HepG2 (cell line): ENCODE data around the gene ZCWPW2. TPM values are rescaled to one million over a fixed set of nuclear protein-coding genes. Genes with fewer than 3 reads are reported as not detected.

Experiments
- AKNA ChIP-seq: sonication (generic); formaldehyde crosslinking; IDR thresholded peaks from 2 replicates; pipeline ENCODE4 v1.4.0; 2020; ENCODE audit warnings: missing genetic modification reagents, borderline replicate concordance
- HMGA1 ChIP-seq: sonication (generic); formaldehyde crosslinking; conservative IDR thresholded peaks from 2 replicates; pipeline ENCODE4 v1.4.0; 2020; ENCODE audit warnings: missing genetic modification reagents
- MTF1 ChIP-seq: sonication (generic); formaldehyde crosslinking; IDR thresholded peaks from 2 replicates; pipeline ENCODE4 v1.5.0; 2020; ENCODE audit warnings: missing genetic modification reagents
- PCBP2 ChIP-seq: fragments of 200-400 bp; formaldehyde crosslinking; optimal IDR thresholded peaks from 2 replicates; pipeline ENCODE3; 2018; ENCODE audit warnings: low read length, low read depth; ENCODE audit not compliant: poor library complexity, severe bottlenecking
- POLR2G ChIP-seq: fragments of 200-400 bp; formaldehyde crosslinking; IDR thresholded peaks from 2 replicates; pipeline ENCODE4 v1.6.1; 2018; ENCODE audit warnings: mild to moderate bottlenecking, low read depth, low read length, moderate library complexity
- polyA plus RNA-seq, 8 experiments: library from polyadenylated mRNA; depleted of rRNA in 3 of 8; stranded (reverse) in 7 of 8; unstranded in 1 of 8; fragments of >200 nt; fragmentation: Illumina TruSeq in 4 of 8; extraction: Trizol in 4 of 8; gene quantifications; 2 replicates each; pipeline versions ENCODE4 v1.2.1 to v1.2.3, GENCODE V29; 2011 to 2016; ENCODE audit warnings: low read depth in 4 of 8, missing spikeins in 1 of 8, mixed read lengths in 1 of 8; ENCODE audit not compliant: insufficient read depth in 1 of 8
- total RNA-seq, 5 experiments: library from RNA; depleted of rRNA; stranded (reverse); fragments of >200 nt; fragmentation: Illumina TruSeq; extraction: Trizol; gene quantifications; 2 replicates each; pipeline ENCODE4 v1.2.3, GENCODE V29; 2016; ENCODE audit warnings: low read depth in 1 of 5
- TF ChIP-seq, protein P1 (sequence below): sonication (generic); formaldehyde crosslinking; IDR thresholded peaks from 2 replicates; pipeline ENCODE4 v1.5.0; 2020; ENCODE audit warnings: mild to moderate bottlenecking, missing genetic modification reagents, borderline replicate concordance
- TF ChIP-seq, protein P2 (sequence below): sonication (generic); formaldehyde crosslinking; IDR thresholded peaks from 2 replicates; pipeline ENCODE4 v1.8.0; 2022; ENCODE audit warnings: missing genetic modification reagents, mild to moderate bottlenecking, moderate library complexity, borderline replicate concordance

ZCWPW2 gene
- total and polyA plus RNA-seq, 2 of the 13 experiments (the other 11 are each of a cell fraction or from before 2014, with no cell fraction given): 0.17 to 0.53 TPM

- TF ChIP-seq, protein P1, sequence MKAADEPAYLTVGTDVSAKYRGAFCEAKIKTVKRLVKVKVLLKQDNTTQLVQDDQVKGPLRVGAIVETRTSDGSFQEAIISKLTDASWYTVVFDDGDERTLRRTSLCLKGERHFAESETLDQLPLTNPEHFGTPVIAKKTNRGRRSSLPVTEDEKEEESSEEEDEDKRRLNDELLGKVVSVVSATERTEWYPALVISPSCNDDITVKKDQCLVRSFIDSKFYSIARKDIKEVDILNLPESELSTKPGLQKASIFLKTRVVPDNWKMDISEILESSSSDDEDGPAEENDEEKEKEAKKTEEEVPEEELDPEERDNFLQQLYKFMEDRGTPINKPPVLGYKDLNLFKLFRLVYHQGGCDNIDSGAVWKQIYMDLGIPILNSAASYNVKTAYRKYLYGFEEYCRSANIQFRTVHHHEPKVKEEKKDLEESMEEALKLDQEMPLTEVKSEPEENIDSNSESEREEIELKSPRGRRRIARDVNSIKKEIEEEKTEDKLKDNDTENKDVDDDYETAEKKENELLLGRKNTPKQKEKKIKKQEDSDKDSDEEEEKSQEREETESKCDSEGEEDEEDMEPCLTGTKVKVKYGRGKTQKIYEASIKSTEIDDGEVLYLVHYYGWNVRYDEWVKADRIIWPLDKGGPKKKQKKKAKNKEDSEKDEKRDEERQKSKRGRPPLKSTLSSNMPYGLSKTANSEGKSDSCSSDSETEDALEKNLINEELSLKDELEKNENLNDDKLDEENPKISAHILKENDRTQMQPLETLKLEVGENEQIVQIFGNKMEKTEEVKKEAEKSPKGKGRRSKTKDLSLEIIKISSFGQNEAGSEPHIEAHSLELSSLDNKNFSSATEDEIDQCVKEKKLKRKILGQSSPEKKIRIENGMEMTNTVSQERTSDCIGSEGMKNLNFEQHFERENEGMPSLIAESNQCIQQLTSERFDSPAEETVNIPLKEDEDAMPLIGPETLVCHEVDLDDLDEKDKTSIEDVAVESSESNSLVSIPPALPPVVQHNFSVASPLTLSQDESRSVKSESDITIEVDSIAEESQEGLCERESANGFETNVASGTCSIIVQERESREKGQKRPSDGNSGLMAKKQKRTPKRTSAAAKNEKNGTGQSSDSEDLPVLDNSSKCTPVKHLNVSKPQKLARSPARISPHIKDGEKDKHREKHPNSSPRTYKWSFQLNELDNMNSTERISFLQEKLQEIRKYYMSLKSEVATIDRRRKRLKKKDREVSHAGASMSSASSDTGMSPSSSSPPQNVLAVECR (CRISPR knock-in tag): peak; percentile 90; the same call in 1 of the 2 replicates
- no peak for TF ChIP-seq HMGA1 (CRISPR knock-in tag)
- no peak for TF ChIP-seq PCBP2
- TF ChIP-seq, protein P2, sequence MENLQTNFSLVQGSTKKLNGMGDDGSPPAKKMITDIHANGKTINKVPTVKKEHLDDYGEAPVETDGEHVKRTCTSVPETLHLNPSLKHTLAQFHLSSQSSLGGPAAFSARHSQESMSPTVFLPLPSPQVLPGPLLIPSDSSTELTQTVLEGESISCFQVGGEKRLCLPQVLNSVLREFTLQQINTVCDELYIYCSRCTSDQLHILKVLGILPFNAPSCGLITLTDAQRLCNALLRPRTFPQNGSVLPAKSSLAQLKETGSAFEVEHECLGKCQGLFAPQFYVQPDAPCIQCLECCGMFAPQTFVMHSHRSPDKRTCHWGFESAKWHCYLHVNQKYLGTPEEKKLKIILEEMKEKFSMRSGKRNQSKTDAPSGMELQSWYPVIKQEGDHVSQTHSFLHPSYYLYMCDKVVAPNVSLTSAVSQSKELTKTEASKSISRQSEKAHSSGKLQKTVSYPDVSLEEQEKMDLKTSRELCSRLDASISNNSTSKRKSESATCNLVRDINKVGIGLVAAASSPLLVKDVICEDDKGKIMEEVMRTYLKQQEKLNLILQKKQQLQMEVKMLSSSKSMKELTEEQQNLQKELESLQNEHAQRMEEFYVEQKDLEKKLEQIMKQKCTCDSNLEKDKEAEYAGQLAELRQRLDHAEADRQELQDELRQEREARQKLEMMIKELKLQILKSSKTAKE (CRISPR knock-in tag): no peak
- TF ChIP-seq AKNA (CRISPR knock-in tag): no peak
- peak; percentile 85 for TF ChIP-seq POLR2G
- peak; percentile 67; the same call in 1 of the 2 replicates for TF ChIP-seq MTF1
Observed at GRCh38 chr3:28348629-28349468, at the start of gene ZCWPW2, which contains the start of gene AZI2 (continued).
